Caco-2 (cell line): Measurements from ENCODE around the gene AFF1. TPM values are rescaled to one million over a fixed set of nuclear protein-coding genes. Genes with fewer than 3 reads are reported as not detected.

Source experiments
- BruUV-seq: library from RNA; stranded (reverse); fragments of 400-500 nt; replicated peaks from 2 replicates; lab custom pipeline; 2021; lab: Mats Ljungman, UMichigan
- CTCF ChIA-PET: fragments of 300-600 bp; sonication (Branson Sonifier 250); formaldehyde crosslinking; loops from one replicate; lab custom pipeline; 2022; ENCODE audit warnings: antibody characterized with exemption; lab: Charles Lee
- POLR2A ChIA-PET: fragments of 300-600 bp; sonication (Branson Sonifier 250); formaldehyde crosslinking; loops from one replicate; lab custom pipeline; 2022; ENCODE audit warnings: antibody characterized with exemption; lab: Charles Lee
- DNase-seq, 2 experiments: peaks; one replicate each; pipeline versions ENCODE4 v3.0.0 to v3.0.0-alpha.2; 2020 to 2022
- H3K27me3 ChIP-seq: replicated peaks from 2 replicates; pipeline ENCODE4 v1.6.0; 2011; ENCODE audit warnings: low read length; ENCODE audit not compliant: control insufficient read depth, insufficient read depth
- H3K36me3 ChIP-seq: 2 replicates; pipeline ENCODE4 v1.5.1; 2011; ENCODE audit warnings: low read length; ENCODE audit not compliant: control insufficient read depth, insufficient read depth
- H3K4me1 ChIP-seq: fragments of 250-450 bp; sonication (Bioruptor Pico); 2 replicates; pipeline ENCODE4 v1.5.1; 2020; ENCODE audit warnings: mild to moderate bottlenecking
- H3K4me3 ChIP-seq: 2 replicates; pipeline ENCODE4 v1.5.1; 2011; ENCODE audit warnings: low read depth, mild to moderate bottlenecking, control low read depth, low read length
- H3K9me3 ChIP-seq: fragments of 250-450 bp; sonication (Bioruptor Pico); 2 replicates; pipeline ENCODE4 v1.5.1; 2020; ENCODE audit warnings: mild to moderate bottlenecking, moderate library complexity
- H3K27ac Mint-ChIP-seq: one replicate; pipeline ENCODE4 v1.8.0; 2022; ENCODE audit warnings: mixed read lengths; ENCODE audit not compliant: unreplicated experiment
- H3K27me3 Mint-ChIP-seq: one replicate; pipeline ENCODE4 v1.8.0; 2022; ENCODE audit warnings: mixed read lengths; ENCODE audit not compliant: insufficient read depth, unreplicated experiment
- H3K36me3 Mint-ChIP-seq: one replicate; pipeline ENCODE4 v1.8.0; 2022; ENCODE audit warnings: mild to moderate bottlenecking, mixed read lengths; ENCODE audit not compliant: insufficient read depth, unreplicated experiment
- H3K4me1 Mint-ChIP-seq: one replicate; pipeline ENCODE4 v1.8.0; 2022; ENCODE audit warnings: low read depth, mixed read lengths; ENCODE audit not compliant: unreplicated experiment
- H3K4me3 Mint-ChIP-seq: one replicate; pipeline ENCODE4 v1.8.0; 2022; ENCODE audit warnings: mild to moderate bottlenecking, moderate library complexity, mixed read lengths; ENCODE audit not compliant: unreplicated experiment
- H3K9me3 Mint-ChIP-seq: one replicate; pipeline ENCODE4 v1.8.0; 2022; ENCODE audit warnings: mixed read lengths; ENCODE audit not compliant: unreplicated experiment
- intact Hi-C: fragments of 100-400 bp; cut with micrococcal nuclease; formaldehyde crosslinking; loops from one replicate; pipeline ENCODE4 v1.10.0; 2022; ENCODE audit not compliant: unreplicated experiment
- total RNA-seq: library from RNA; stranded (reverse); gene quantifications from 2 replicates; pipeline ENCODE4 v1.2.3, GENCODE V29; 2022
- TF ChIP-seq, protein P1 (sequence below), 2 experiments: fragments of 200-600 bp in 1 of 2; IDR thresholded peaks; 1 replicate in 1 of 2; 2 replicates in 1 of 2; pipeline versions ENCODE4 v1.5.1 to v1.8.0; 2011 to 2022; ENCODE audit warnings: antibody characterized with exemption in 1 of 2, control low read depth in 1 of 2, inconsistent platforms in 1 of 2, low read depth in 1 of 2, low read length in 1 of 2, mild to moderate bottlenecking in 1 of 2, moderate library complexity in 1 of 2; ENCODE audit not compliant: insufficient read depth in 1 of 2, severe bottlenecking in 1 of 2, unreplicated experiment in 1 of 2

Gene AFF1
- total RNA-seq, 1 experiment from 2014 or later: 48.3 TPM

DNA sequence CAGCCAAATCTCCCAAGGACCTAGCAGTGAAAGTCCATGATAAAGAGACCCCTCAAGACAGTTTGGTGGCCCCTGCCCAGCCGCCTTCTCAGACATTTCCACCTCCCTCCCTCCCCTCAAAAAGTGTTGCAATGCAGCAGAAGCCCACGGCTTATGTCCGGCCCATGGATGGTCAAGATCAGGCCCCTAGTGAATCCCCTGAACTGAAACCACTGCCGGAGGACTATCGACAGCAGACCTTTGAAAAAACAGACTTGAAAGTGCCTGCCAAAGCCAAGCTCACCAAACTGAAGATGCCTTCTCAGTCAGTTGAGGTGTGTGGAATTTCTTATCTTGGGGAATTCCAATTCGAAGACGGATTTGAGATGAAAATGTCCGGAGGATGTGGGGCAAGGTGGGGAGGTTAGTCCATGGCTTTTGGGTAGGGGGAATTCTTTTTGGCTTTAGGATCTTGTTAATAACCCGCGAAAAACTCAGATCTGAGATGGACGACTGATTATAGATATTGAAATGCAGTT, 112.5 kb downstream of the AFF1 start:
- Histone ChIP-seq H3K4me1 (peaks cover 18% of the 10 kb centered on the region), H3K9me3 (no peaks in the 10 kb centered on the region), H3K36me3 (no peaks in the 10 kb centered on the region), H3K27me3 (no peaks in the 10 kb centered on the region), H3K4me3 (no peak overlapping the region)
- no TSS peak for BruUV-seq
- H3K4me1 Mint-ChIP-seq: peaks cover under 1% of the 10 kb centered on the region
- ChIA-PET CTCF (no interaction called here), POLR2A (no interaction called here)
- intact Hi-C loops: no loop called here
- DNase-seq: no peak
- no peaks in the 10 kb centered on the region for H3K9me3 Mint-ChIP-seq
- TF ChIP-seq, protein P1, sequence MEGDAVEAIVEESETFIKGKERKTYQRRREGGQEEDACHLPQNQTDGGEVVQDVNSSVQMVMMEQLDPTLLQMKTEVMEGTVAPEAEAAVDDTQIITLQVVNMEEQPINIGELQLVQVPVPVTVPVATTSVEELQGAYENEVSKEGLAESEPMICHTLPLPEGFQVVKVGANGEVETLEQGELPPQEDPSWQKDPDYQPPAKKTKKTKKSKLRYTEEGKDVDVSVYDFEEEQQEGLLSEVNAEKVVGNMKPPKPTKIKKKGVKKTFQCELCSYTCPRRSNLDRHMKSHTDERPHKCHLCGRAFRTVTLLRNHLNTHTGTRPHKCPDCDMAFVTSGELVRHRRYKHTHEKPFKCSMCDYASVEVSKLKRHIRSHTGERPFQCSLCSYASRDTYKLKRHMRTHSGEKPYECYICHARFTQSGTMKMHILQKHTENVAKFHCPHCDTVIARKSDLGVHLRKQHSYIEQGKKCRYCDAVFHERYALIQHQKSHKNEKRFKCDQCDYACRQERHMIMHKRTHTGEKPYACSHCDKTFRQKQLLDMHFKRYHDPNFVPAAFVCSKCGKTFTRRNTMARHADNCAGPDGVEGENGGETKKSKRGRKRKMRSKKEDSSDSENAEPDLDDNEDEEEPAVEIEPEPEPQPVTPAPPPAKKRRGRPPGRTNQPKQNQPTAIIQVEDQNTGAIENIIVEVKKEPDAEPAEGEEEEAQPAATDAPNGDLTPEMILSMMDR (IDR thresholded peaks at IDR 0.05; ENCODE audit: insufficient read depth in 1 of 2, low read depth in 1 of 2, low read length in 1 of 2, severe bottlenecking in 1 of 2, unreplicated experiment in 1 of 2): no peak
- H3K27ac Mint-ChIP-seq: no peak overlapping the region
- H3K4me3 Mint-ChIP-seq: no peak overlapping the region
- H3K27me3 Mint-ChIP-seq: no peaks in the 10 kb centered on the region
- peaks cover 30% of the 10 kb centered on the region for H3K36me3 Mint-ChIP-seq

DNA sequence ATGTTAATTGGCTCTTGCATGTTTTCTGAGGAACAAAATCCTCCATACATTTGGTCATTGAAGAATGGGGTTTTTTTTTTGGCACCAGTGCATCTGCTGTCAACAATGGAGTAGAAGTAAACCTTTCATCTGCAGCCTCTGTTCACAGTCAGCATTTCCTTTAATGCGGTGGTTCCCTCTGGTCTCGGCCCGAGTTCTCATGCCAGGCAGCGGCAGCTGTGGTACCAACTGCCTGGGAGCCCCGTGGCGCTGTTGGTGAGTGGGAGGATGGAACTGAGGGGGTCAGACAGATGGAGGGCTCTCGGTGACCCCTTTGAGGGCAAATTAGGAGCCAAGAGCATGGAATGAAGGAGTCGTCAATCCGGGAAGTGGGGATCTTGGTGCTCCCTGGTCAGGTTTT, 114.7 kb downstream of the AFF1 start:
- Mint-ChIP-seq H3K27ac (no peak overlapping the region), H3K9me3 (no peaks in the 10 kb centered on the region), H3K4me1 (peaks cover 15% of the 10 kb centered on the region), H3K27me3 (no peaks in the 10 kb centered on the region), H3K36me3 (peaks cover 36% of the 10 kb centered on the region), H3K4me3 (no peak overlapping the region)
- no peaks in the 10 kb centered on the region for H3K27me3 ChIP-seq
- ChIA-PET POLR2A (no interaction called here), CTCF (no interaction called here)
- no peaks in the 10 kb centered on the region for H3K9me3 ChIP-seq
- TF ChIP-seq, protein P1 (IDR thresholded peaks at IDR 0.05; ENCODE audit: insufficient read depth in 1 of 2, low read depth in 1 of 2, low read length in 1 of 2, severe bottlenecking in 1 of 2, unreplicated experiment in 1 of 2): no peak
- H3K4me3 ChIP-seq: no peak overlapping the region
- H3K36me3 ChIP-seq: no peaks in the 10 kb centered on the region; the same call in 1 of the 2 replicates
- H3K4me1 ChIP-seq: peaks cover 9% of the 10 kb centered on the region
- no TSS peak for BruUV-seq
- DNase-seq: no peak
- intact Hi-C loops: no loop called here

DNA sequence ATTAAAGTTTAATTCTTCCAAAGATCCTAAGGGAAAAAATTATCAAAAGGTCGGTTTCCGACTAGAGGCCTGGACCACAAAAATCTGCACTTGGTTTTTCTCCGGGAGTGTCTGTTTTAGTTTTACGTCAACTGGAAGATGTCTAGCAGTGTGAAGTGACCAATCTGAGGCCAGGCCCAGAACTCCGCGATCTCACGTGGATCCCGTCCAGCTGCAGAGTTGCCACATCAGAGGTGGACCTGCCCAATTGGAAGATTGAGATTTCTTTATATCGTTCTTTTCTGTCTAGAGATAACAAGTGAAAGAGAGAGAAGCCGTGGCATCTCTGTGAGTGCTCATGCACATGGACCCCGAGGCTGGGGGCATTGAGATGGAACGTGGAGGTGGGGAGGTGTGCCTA, 115.8 kb downstream of the AFF1 start:
- CTCF ChIA-PET: no interaction called here
- TF ChIP-seq, protein P1 (IDR thresholded peaks at IDR 0.05; ENCODE audit: insufficient read depth in 1 of 2, low read depth in 1 of 2, low read length in 1 of 2, severe bottlenecking in 1 of 2, unreplicated experiment in 1 of 2): no peak
- H3K4me1 Mint-ChIP-seq: peaks cover 15% of the 10 kb centered on the region
- peaks cover 36% of the 10 kb centered on the region for H3K36me3 Mint-ChIP-seq
- Histone ChIP-seq H3K9me3 (no peaks in the 10 kb centered on the region), H3K4me1 (no peaks in the 10 kb centered on the region; the same call in 1 of the 2 replicates), H3K4me3 (no peak overlapping the region), H3K27me3 (no peaks in the 10 kb centered on the region), H3K36me3 (no peaks in the 10 kb centered on the region; the same call in 1 of the 2 replicates)
- BruUV-seq: no TSS peak
- no peaks in the 10 kb centered on the region for H3K9me3 Mint-ChIP-seq
- POLR2A ChIA-PET: no interaction called here
- intact Hi-C loops: no loop called here
- H3K27ac Mint-ChIP-seq: no peak overlapping the region
- H3K4me3 Mint-ChIP-seq: no peak overlapping the region
- no peaks in the 10 kb centered on the region for H3K27me3 Mint-ChIP-seq
- DNase-seq: no peak
